Cardiac fibroblast (primary cell): Measurements from ENCODE around the gene MIDN.

Experiments
- DNase-seq, 2 donors: peaks; one replicate each; pipeline versions ENCODE4 v3.0.0 to v3.0.0-alpha.2; 2010; ENCODE audit warnings: low read depth in 2 of 2
- H3K4me3 ChIP-seq, 2 donors: replicated peaks in 1 of 2; 1 replicate in 1 of 2; 2 replicates in 1 of 2; pipeline ENCODE4 v1.5.1; 2011; ENCODE audit warnings: low read depth in 2 of 2, low read length in 2 of 2, mild to moderate bottlenecking in 2 of 2, moderate library complexity in 1 of 2
- CTCF ChIP-seq: IDR thresholded peaks from one replicate; pipeline ENCODE4 v1.5.1; 2011; ENCODE audit warnings: low read depth, mild to moderate bottlenecking, low read length, inconsistent platforms

The MIDN gene

GRCh38 chr19:1222394-1222793, 26.0 kb upstream of the MIDN start:
- no peak overlapping the region for H3K4me3 ChIP-seq
- peak; percentile 9 for TF ChIP-seq CTCF
- DNase-seq = no peak

GRCh38 chr19:1223018-1223855, 25.1 kb upstream of the MIDN start:
- peak; percentile 53 for TF ChIP-seq CTCF
- no peak overlapping the region for H3K4me3 ChIP-seq
- peak; percentile 51 to 60 for DNase-seq

- TF ChIP-seq CTCF = no peak
Observed at GRCh38 chr19:1224047-1224825, 24.1 kb upstream of the MIDN start.

GRCh38 chr19:1224847-1225246, 23.5 kb upstream of the MIDN start:
- no peak for DNase-seq
- TF ChIP-seq CTCF = no peak
- H3K4me3 ChIP-seq = no peak overlapping the region

More at GRCh38 chr19:1224047-1224825, 24.1 kb upstream of the MIDN start:
- DNase-seq = no peak
- no peak overlapping the region for H3K4me3 ChIP-seq

- H3K4me3 ChIP-seq = no peak overlapping the region
- no peak for TF ChIP-seq CTCF
- DNase-seq = no peak
Observed at GRCh38 chr19:1225440-1226226, 22.8 kb upstream of the MIDN start.

GRCh38 chr19:1226227-1226518, 22.2 kb upstream of the MIDN start:
- H3K4me3 ChIP-seq = no peak overlapping the region
- no peak for DNase-seq
- no peak for TF ChIP-seq CTCF
